ENCODE data around the gene ENTPD6. TPM values are rescaled to one million over a fixed set of nuclear protein-coding genes. Genes with fewer than 3 reads are reported as not detected.

ENTPD6 gene
- total RNA-seq, 3 donors from 2014 or later, result 45.8 to 77.6 (median 71.1) TPM

DNA sequence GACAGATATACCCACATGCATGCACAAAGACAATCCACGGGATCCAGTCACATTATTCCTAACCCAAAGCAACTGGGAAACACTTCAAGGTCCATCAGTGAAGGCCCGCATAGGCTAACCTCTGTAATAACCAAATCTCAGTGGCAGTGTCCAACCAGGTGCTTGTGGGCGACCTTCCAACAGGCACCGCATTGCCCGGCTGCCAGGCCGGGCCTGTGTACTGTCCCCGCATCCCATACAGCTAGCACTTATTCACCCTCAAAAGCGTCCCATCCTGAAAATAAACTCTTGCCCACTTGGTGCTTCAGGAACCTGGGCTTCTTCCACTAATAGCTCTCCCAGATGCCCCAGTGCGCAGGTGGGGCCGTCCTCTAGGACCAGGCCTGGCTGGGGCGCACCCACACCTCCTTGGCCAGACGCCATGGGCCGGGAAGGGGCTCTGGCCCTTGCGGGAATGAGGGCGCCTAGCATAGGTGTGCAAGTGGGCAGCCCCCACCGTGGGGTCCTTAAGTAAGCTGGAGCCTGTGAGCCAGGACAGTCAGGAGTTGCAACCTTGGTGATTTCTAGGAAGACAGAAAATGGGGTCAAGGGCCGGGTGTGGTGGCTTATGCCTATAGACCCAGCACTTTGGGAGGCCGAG is 1.1 kb upstream of the ENTPD6 start:
- intact Hi-C loops (cut with DNase I; ENCODE audit: low total_unique reads), result loop anchor here (10.0 kb wide), 1 partner anchor 130 kb away; no protein-coding TSS in a partner anchor
- Histone ChIP-seq H3K9me3 (no peaks in the 10 kb centered on the region), H3K27ac (no peak overlapping the region), H3K4me1 (peaks cover 0 to 9% of the 10 kb centered on the region in 2 donors), H3K27me3 (no peaks in the 10 kb centered on the region), H3K36me3 (no peaks in the 10 kb centered on the region), H3K4me3 (no peak overlapping the region)
- TF ChIP-seq, protein P1, sequence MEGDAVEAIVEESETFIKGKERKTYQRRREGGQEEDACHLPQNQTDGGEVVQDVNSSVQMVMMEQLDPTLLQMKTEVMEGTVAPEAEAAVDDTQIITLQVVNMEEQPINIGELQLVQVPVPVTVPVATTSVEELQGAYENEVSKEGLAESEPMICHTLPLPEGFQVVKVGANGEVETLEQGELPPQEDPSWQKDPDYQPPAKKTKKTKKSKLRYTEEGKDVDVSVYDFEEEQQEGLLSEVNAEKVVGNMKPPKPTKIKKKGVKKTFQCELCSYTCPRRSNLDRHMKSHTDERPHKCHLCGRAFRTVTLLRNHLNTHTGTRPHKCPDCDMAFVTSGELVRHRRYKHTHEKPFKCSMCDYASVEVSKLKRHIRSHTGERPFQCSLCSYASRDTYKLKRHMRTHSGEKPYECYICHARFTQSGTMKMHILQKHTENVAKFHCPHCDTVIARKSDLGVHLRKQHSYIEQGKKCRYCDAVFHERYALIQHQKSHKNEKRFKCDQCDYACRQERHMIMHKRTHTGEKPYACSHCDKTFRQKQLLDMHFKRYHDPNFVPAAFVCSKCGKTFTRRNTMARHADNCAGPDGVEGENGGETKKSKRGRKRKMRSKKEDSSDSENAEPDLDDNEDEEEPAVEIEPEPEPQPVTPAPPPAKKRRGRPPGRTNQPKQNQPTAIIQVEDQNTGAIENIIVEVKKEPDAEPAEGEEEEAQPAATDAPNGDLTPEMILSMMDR (IDR thresholded peaks at IDR 0.05), result no peak
- TF ChIP-seq POLR2A (IDR thresholded peaks at IDR 0.05), result no peak
- TF ChIP-seq POLR2AphosphoS5 (IDR thresholded peaks at IDR 0.05), result no peak
- DNase-seq (ENCODE audit: low spot score in 2 of 2), result no peak

DNA sequence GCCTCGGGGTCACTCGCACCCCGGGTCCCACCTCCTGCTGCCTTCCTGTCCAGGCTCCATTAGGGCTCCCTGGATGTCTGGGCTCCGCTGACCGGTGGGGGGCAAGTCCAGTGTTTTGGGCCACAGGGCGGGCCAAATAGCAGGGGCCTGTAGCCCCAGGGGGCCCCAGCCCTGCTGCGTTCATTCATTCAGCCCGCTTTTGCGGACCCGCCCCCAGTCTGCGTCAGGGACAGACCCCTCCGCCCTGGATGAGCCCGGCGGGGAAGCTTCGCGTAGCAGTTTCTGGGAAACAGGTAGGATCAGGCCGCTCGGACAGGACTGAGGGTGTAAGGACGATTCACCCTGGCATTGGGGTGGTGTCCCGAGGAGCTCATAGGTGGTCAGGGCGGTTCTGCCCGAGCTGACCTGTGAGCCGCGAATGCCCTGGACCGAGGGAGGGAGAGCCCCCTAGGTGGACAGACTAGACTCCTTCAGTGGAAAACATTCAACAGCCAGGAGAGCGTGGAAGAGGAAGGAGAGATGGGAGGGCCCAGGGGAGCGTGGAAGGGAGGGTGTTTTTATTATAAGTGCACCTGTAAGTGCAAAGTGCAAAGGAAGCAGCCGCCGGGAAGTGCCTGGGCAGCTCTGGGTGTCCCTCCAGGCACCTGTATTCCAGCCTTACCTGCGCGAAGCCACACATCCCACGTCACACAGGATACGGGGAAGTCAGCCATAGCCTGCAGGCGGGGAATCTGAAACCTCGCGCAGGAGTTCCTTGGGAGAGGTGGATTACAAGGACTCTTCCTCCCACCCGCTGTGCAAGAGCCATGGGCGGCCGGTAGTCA is 662 bp downstream of the ENTPD6 start:
- peaks cover 0 to 4% of the 10 kb centered on the region in 2 donors for H3K4me1 ChIP-seq
- no peaks in the 10 kb centered on the region for H3K27me3 ChIP-seq
- H3K36me3 ChIP-seq, result no peaks in the 10 kb centered on the region
- H3K27ac ChIP-seq, result peak overlapping the region; percentile 87 to 91
- intact Hi-C loops (cut with DNase I; ENCODE audit: low total_unique reads), result loop anchor here (10.0 kb wide), 1 partner anchor 131 kb away; no protein-coding TSS in a partner anchor
- TF ChIP-seq, protein P1 (IDR thresholded peaks at IDR 0.05), result no peak
- no peak for TF ChIP-seq POLR2A (IDR thresholded peaks at IDR 0.05)
- TF ChIP-seq POLR2AphosphoS5 (IDR thresholded peaks at IDR 0.05), result no peak
- H3K4me3 ChIP-seq, result peak overlapping the region; percentile 71 to 94 (median 93)
- DNase-seq (ENCODE audit: low spot score in 2 of 2), result peak; percentile 56 to 72
- H3K9me3 ChIP-seq, result no peaks in the 10 kb centered on the region

DNA sequence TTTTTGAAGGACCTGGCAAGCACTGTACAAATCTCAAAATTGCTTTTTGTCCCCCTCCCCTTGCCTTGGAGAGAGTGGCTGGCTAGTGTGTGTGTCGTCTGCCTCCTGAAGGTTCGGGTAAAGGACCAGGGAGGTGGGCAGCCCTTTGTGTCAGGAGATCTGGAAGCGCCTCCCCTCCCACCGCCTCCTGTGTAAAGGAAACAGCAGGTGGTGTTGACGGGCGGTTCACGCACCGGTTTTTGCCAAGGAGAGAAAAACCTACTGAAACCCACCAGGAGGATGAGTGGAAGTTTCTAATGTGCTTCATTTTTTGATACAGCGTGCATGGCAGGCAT is 1.2 kb downstream of the ENTPD6 start:
- intact Hi-C loops (cut with DNase I; ENCODE audit: low total_unique reads), result loop anchor here (10.0 kb wide), 1 partner anchor 132 kb away; no protein-coding TSS in a partner anchor
- H3K27ac ChIP-seq, result peak overlapping the region; percentile 87 to 91

DNA sequence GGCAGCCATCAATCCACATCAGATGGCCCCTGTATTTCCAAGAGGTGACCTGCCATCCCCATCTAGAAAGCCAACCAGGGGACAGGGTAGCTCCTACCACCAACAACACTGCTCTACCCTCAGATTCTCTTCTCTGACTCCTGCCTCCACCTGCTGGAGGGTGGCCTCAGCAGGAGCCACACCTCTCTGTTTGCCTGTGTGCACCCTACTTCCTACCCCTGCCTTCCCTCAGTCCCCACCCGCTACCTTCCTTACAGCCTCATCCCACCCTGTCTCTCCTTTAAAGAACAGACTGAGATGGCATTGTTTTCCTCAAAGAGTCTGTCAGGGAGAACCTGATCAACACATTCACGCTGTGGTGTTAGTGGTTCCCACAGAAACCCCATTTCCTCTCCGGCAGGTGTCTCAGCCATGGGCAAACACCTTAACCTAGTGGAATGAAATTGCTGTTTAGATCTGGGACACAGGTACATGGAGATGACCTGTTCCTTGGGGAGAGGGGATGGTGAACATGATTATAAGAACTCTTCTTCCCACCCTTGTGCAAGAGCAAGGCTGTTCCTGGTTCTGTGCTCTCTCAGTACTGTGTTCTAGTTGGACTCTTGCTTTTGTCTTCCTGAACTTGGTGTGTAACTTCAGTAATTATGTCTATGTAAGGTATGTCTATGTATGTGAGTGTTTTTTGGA is 1.8 kb downstream of the ENTPD6 start:
- Histone ChIP-seq H3K27ac (peak overlapping the region in 1 of 2 donors; percentile 91), H3K9me3 (no peaks in the 10 kb centered on the region), H3K4me3 (peak overlapping the region in 2 of 3 donors; percentile 71 to 94), H3K27me3 (no peaks in the 10 kb centered on the region), H3K36me3 (no peaks in the 10 kb centered on the region), H3K4me1 (peaks cover 0 to 4% of the 10 kb centered on the region in 2 donors)
- no peak for DNase-seq (ENCODE audit: low spot score in 2 of 2)
- intact Hi-C loops (cut with DNase I; ENCODE audit: low total_unique reads), result loop anchor here (10.0 kb wide), 1 partner anchor 133 kb away; no protein-coding TSS in a partner anchor
- no peak for TF ChIP-seq POLR2A (IDR thresholded peaks at IDR 0.05)
- no peak for TF ChIP-seq POLR2AphosphoS5 (IDR thresholded peaks at IDR 0.05)
- TF ChIP-seq, protein P1 (IDR thresholded peaks at IDR 0.05), result no peak

More for the DNA sequence above, 1.2 kb downstream of the ENTPD6 start:
- TF ChIP-seq POLR2AphosphoS5 (IDR thresholded peaks at IDR 0.05) (no peak), POLR2A (IDR thresholded peaks at IDR 0.05) (no peak)
- TF ChIP-seq, protein P1 (IDR thresholded peaks at IDR 0.05), result no peak
- no peaks in the 10 kb centered on the region for H3K36me3 ChIP-seq
- DNase-seq (ENCODE audit: low spot score in 2 of 2), result no peak
- peak overlapping the region; percentile 71 to 94 (median 93) for H3K4me3 ChIP-seq
- H3K9me3 ChIP-seq, result no peaks in the 10 kb centered on the region
- H3K4me1 ChIP-seq, result peaks cover 0 to 4% of the 10 kb centered on the region in 2 donors
- H3K27me3 ChIP-seq, result no peaks in the 10 kb centered on the region

Data from breast epithelium (tissue), 4 donors.